PC-3 (cell line): Measurements from ENCODE around the gene HIBADH. TPM values are rescaled to one million over a fixed set of nuclear protein-coding genes. Genes with fewer than 3 reads are reported as not detected.
A peak's percentile ranks its signal among the peaks of the same experiment; 100 is the strongest.

Source experiments
- ATAC-seq: fragments of 200-7000 bp; cut with Tn5 transposase; 2 replicates; pipeline ENCODE4 v1.9.1; 2020; ENCODE audit warnings: mild to moderate bottlenecking, moderate library complexity
- BruUV-seq: library from RNA; stranded (reverse); fragments of 400-500 nt; replicated peaks from 2 replicates; lab custom pipeline; 2021; lab: Mats Ljungman, UMichigan
- CTCF ChIA-PET: fragments of 300-600 bp; sonication (Branson Sonifier 250); formaldehyde crosslinking; loops from one replicate; lab custom pipeline; 2022; ENCODE audit warnings: antibody characterized with exemption; lab: Charles Lee
- POLR2A ChIA-PET: fragments of 300-600 bp; sonication (Branson Sonifier 250); formaldehyde crosslinking; loops from one replicate; lab custom pipeline; 2022; ENCODE audit warnings: antibody characterized with exemption; ENCODE audit not compliant: unreplicated experiment; lab: Charles Lee
- DNase-seq: peaks from one replicate; pipeline ENCODE4 v3.0.0-alpha.2; 2015
- H2AFZ ChIP-seq: fragments of 300-600 bp; sonication (generic); 2 replicates; pipeline ENCODE4 v1.6.0; 2016; ENCODE audit warnings: antibody characterized with exemption, low read length
- H3F3A ChIP-seq: fragments of 300-600 bp; sonication (generic); one replicate; pipeline ENCODE4 v1.6.0; 2017; ENCODE audit warnings: antibody characterized with exemption, low read length, control low read depth, mild to moderate bottlenecking; ENCODE audit not compliant: unreplicated experiment
- H3K27ac ChIP-seq: fragments of 300-600 bp; sonication (generic); 2 replicates; pipeline ENCODE4 v1.5.1; 2016; ENCODE audit warnings: mild to moderate bottlenecking, low read length
- H3K27me3 ChIP-seq: fragments of 300-600 bp; sonication (generic); 2 replicates; pipeline ENCODE4 v1.6.1; 2016; ENCODE audit warnings: low read length, mixed read lengths
- H3K36me3 ChIP-seq: fragments of 300-600 bp; sonication (generic); 2 replicates; pipeline ENCODE4 v1.6.1; 2016; ENCODE audit warnings: low read depth, mixed run types, low read length, mixed read lengths
- H3K4me1 ChIP-seq: fragments of 300-600 bp; sonication (generic); 2 replicates; pipeline ENCODE4 v1.5.1; 2016; ENCODE audit warnings: low read length; ENCODE audit not compliant: insufficient read depth
- H3K4me2 ChIP-seq: fragments of 300-600 bp; sonication (generic); 2 replicates; pipeline ENCODE4 v1.6.0; 2016; ENCODE audit warnings: low read length
- H3K4me3 ChIP-seq: fragments of 300-600 bp; sonication (generic); 2 replicates; pipeline ENCODE4 v1.5.1; 2016; ENCODE audit warnings: mild to moderate bottlenecking, low read length, mixed read lengths
- H3K79me2 ChIP-seq: fragments of 300-600 bp; sonication (generic); 2 replicates; pipeline ENCODE4 v1.6.1; 2017; ENCODE audit warnings: low read length, mixed read lengths
- H3K9ac ChIP-seq: fragments of 300-600 bp; sonication (generic); 2 replicates; pipeline ENCODE4 v1.6.0; 2016; ENCODE audit warnings: mild to moderate bottlenecking, low read length
- H3K9me2 ChIP-seq: fragments of 300-600 bp; sonication (generic); replicated peaks from 2 replicates; pipeline ENCODE4 v1.6.1; 2016; ENCODE audit warnings: mixed run types, low read length, mixed read lengths
- H3K9me3 ChIP-seq: fragments of 300-600 bp; sonication (generic); 2 replicates; pipeline ENCODE4 v1.6.1; 2016; ENCODE audit warnings: low read length, mixed read lengths
- H4K20me1 ChIP-seq: fragments of 300-600 bp; sonication (generic); 2 replicates; pipeline ENCODE4 v1.6.1; 2016; ENCODE audit warnings: low read length, mixed read lengths
- EZH2 ChIP-seq: fragments of 300-600 bp; sonication (generic); IDR thresholded peaks from one replicate; pipeline ENCODE4 v1.6.1; 2017; ENCODE audit warnings: antibody characterized with exemption, mild to moderate bottlenecking, low read length; ENCODE audit not compliant: unreplicated experiment
- EZH2phosphoT487 ChIP-seq: fragments of 300-600 bp; sonication (generic); IDR thresholded peaks from 2 replicates; pipeline ENCODE4 v1.6.1; 2018; ENCODE audit warnings: mild to moderate bottlenecking, antibody characterized with exemption, low read length, borderline replicate concordance
- intact Hi-C: fragments of 100-400 bp; cut with micrococcal nuclease; formaldehyde crosslinking; loops from 2 replicates; pipeline ENCODE4 v1.9.0; 2023
- total RNA-seq: library from RNA; depleted of rRNA; stranded (reverse); fragments of >200 nt; gene quantifications from 2 replicates; pipeline ENCODE4 v1.2.3, GENCODE V29; 2014
- TF ChIP-seq, protein P1 (sequence below): fragments of 300-600 bp; sonication (generic); conservative IDR thresholded peaks from 2 replicates; pipeline ENCODE4 v1.5.1; 2017; ENCODE audit warnings: antibody characterized with exemption, low read depth, mild to moderate bottlenecking, low read length

HIBADH gene
- total RNA-seq, 1 experiment from 2014 or later = 45.8 TPM

DNA sequence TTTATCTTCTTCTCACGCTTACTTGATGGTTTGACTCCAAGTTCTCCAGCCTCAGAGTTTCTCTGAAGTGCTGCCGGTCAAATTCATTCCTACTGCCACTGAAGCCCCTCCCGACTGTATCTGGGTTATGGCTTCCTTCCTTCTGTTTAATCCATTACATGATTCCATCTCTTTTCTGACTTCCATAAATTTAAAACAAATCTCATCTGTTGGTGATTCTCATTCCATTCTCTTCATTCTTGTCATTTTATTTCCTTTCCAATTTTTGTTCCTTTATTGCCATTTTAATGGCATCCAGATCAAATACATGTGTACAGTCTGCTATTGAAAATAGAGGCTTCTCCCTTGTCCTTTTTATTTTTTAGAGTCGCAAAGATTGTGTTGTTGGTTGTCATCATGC, 25.4 kb upstream of the HIBADH start:
- intact Hi-C loops = loop anchor here (5.0 kb wide), 2 partner anchors 49 to 334 kb away; no protein-coding TSS in a partner anchor
- CTCF ChIA-PET = interaction anchor here (0.6 kb wide), 1 partner anchor 80 kb away, joined by 12 read pairs; no protein-coding TSS in a partner anchor
- POLR2A ChIA-PET = no interaction called here
- Histone ChIP-seq H3K9me3 (no peaks in the 10 kb centered on the region), H2AFZ (no peak overlapping the region), H3K4me2 (no peak overlapping the region), H3K36me3 (no peaks in the 10 kb centered on the region), H3K4me1 (peaks cover 10% of the 10 kb centered on the region; the same call in 1 of the 2 replicates), H3K4me3 (no peak overlapping the region), H3K9ac (no peak overlapping the region), H3K27me3 (no peaks in the 10 kb centered on the region), H3K79me2 (no peaks in the 10 kb centered on the region), H3K9me2 (no peaks in the 10 kb centered on the region), H4K20me1 (no peaks in the 10 kb centered on the region), H3F3A (no peaks in the 10 kb centered on the region), H3K27ac (no peak overlapping the region)
- no peak for DNase-seq
- BruUV-seq = no TSS peak
- TF ChIP-seq, protein P1, sequence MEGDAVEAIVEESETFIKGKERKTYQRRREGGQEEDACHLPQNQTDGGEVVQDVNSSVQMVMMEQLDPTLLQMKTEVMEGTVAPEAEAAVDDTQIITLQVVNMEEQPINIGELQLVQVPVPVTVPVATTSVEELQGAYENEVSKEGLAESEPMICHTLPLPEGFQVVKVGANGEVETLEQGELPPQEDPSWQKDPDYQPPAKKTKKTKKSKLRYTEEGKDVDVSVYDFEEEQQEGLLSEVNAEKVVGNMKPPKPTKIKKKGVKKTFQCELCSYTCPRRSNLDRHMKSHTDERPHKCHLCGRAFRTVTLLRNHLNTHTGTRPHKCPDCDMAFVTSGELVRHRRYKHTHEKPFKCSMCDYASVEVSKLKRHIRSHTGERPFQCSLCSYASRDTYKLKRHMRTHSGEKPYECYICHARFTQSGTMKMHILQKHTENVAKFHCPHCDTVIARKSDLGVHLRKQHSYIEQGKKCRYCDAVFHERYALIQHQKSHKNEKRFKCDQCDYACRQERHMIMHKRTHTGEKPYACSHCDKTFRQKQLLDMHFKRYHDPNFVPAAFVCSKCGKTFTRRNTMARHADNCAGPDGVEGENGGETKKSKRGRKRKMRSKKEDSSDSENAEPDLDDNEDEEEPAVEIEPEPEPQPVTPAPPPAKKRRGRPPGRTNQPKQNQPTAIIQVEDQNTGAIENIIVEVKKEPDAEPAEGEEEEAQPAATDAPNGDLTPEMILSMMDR = no peak
- TF ChIP-seq EZH2 (no peak), EZH2phosphoT487 (no peak)
- no peak for ATAC-seq

DNA sequence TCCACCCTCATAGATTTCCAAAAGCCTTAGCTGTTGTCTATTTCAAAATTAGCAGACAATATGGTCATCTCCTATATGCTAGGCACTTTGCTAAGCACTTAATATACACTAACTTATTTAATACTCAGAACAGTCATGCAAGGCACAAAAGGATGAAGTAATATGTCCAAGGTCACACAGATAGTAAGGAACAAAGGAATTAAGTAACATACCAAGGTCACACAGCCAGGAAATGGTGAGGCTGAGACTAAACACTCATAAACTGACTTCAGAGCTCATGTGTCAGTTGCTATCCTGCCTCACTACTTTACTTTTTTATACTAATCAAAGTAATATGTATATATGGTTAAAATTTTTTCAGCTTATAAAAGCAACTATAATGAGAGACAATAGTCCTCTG, 23.6 kb upstream of the HIBADH start:
- intact Hi-C loops = loop anchor here (5.0 kb wide), 2 partner anchors 51 to 336 kb away; no protein-coding TSS in a partner anchor
- Histone ChIP-seq H3K9ac (no peak overlapping the region), H3K4me2 (no peak overlapping the region), H4K20me1 (no peaks in the 10 kb centered on the region), H3F3A (no peaks in the 10 kb centered on the region), H3K9me3 (no peaks in the 10 kb centered on the region), H3K27ac (no peak overlapping the region), H3K79me2 (no peaks in the 10 kb centered on the region), H3K4me1 (peaks cover 10% of the 10 kb centered on the region; the same call in 1 of the 2 replicates), H2AFZ (no peak overlapping the region), H3K27me3 (no peaks in the 10 kb centered on the region), H3K4me3 (no peak overlapping the region), H3K9me2 (no peaks in the 10 kb centered on the region), H3K36me3 (no peaks in the 10 kb centered on the region)
- BruUV-seq = no TSS peak
- POLR2A ChIA-PET = no interaction called here
- DNase-seq (peak; percentile 10), ATAC-seq (peak; percentile 45)
- TF ChIP-seq EZH2phosphoT487 = no peak
- TF ChIP-seq, protein P1 = no peak
- no peak for TF ChIP-seq EZH2
- CTCF ChIA-PET = interaction anchor here (1.1 kb wide), 1 partner anchor 53 kb away, joined by 3 read pairs; no protein-coding TSS in a partner anchor

DNA sequence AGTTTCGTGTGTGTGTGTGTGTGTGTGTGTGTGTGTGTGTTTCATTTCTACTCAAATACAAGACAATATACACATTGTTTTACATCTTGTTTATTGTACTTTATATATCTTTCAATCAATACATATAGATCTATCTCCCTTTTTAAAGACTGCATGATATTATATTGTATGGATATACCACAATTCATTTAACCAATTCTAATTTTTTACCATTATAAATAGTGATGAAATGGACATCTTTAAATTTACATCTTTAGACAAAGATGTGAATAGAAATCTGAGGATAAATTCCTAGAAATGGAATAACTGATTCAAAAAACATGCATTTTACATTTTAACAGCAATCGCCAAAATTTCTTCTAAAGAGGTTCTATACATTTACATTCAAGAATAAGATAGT, 23.2 kb upstream of the HIBADH start:
- H3K27ac ChIP-seq = no peak overlapping the region
- no peak overlapping the region for H3K9ac ChIP-seq
- no peak for TF ChIP-seq EZH2phosphoT487
- TF ChIP-seq, protein P1 = no peak
- no peak overlapping the region for H3K4me3 ChIP-seq
- H3K9me3 ChIP-seq = no peaks in the 10 kb centered on the region
- ATAC-seq = no peak
- ChIA-PET CTCF (interaction anchor here (1.1 kb wide), 1 partner anchor 52 kb away, joined by 3 read pairs; no protein-coding TSS in a partner anchor), POLR2A (no interaction called here)
- no peaks in the 10 kb centered on the region for H3F3A ChIP-seq
- H3K79me2 ChIP-seq = no peaks in the 10 kb centered on the region
- intact Hi-C loops = loop anchor here (5.0 kb wide), 2 partner anchors 51 to 336 kb away; no protein-coding TSS in a partner anchor
- no peaks in the 10 kb centered on the region for H3K36me3 ChIP-seq
- peaks cover 10% of the 10 kb centered on the region; the same call in 1 of the 2 replicates for H3K4me1 ChIP-seq
- H3K4me2 ChIP-seq = no peak overlapping the region
- H2AFZ ChIP-seq = no peak overlapping the region
- H3K9me2 ChIP-seq = no peaks in the 10 kb centered on the region
- no peak for DNase-seq
- BruUV-seq = no TSS peak
- H4K20me1 ChIP-seq = no peaks in the 10 kb centered on the region
- no peaks in the 10 kb centered on the region for H3K27me3 ChIP-seq
